CD4-positive, alpha-beta T cell treated with Interleukin-6 for 4 hours (primary cell): ENCODE results near the gene RPL19.

Source experiments
- DNase-seq: peaks from one replicate; pipeline ENCODE4 v3.0.0-alpha.2; 2020; ENCODE audit warnings: mixed read lengths

Gene RPL19

DNA sequence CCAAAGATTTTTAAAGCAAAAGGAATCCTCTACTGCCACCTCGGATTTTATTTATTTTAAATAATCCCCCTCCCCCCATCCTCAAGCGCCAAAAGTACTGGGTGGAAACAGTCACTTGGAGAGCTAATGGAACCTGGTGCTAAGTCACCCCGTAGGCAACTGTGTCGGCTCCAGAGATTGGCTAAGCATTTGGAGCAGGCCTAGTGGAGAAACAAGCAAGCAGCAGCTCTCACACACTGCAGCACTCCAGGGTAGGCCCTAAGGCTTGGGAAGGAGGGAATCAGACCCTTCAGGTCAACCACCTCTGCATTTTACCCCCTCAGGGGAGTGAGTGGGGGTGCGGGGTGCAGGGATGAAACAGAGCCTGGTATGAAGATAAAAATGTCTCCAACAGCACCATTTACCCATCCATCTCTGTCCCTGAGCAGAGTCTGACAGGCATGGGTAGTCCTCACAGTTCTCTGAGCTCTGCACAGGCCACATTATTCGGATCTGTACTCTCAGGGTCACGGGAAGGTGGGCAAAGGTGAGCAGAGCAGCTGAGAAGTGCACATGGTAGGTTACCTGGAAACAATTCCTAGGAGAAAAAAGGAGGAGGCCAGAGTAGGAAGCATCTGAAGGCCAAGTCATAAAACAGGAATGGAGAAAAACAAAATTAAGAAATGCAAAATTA lies 52.8 kb downstream of the RPL19 start:
- DNase-seq = no peak
